Lung (tissue), 12 donors: ENCODE results near the gene NOS3. TPM values are rescaled to one million over a fixed set of nuclear protein-coding genes. Genes with fewer than 3 reads are reported as not detected.

Source experiments
- ATAC-seq: fragments of 200-7000 bp; cut with Tn5 transposase; one replicate; pipeline ENCODE4 v1.9.1; 2020; ENCODE audit warnings: moderate number of reproducible peaks; ENCODE audit not compliant: insufficient read depth, low FRiP score
- DNase-seq, 3 donors: peaks; one replicate each; pipeline ENCODE4 v3.0.0-alpha.2; 2013 to 2017
- H3K27ac ChIP-seq, 2 donors: one replicate each; pipeline ENCODE4 v1.5.1; 2013; ENCODE audit warnings: mild to moderate bottlenecking in 2 of 2, moderate library complexity in 2 of 2, control low read depth in 1 of 2, inconsistent platforms in 1 of 2, low read depth in 1 of 2, low read length in 1 of 2
- H3K27me3 ChIP-seq, 3 donors: one replicate each; pipeline ENCODE4 v1.5.1; 2013; ENCODE audit warnings: low read length in 2 of 3; ENCODE audit not compliant: control insufficient read depth in 3 of 3, insufficient read depth in 3 of 3
- H3K36me3 ChIP-seq, 4 donors: one replicate each; pipeline ENCODE4 v1.5.1; 2013; ENCODE audit warnings: low read length in 4 of 4, mild to moderate bottlenecking in 1 of 4, moderate library complexity in 1 of 4; ENCODE audit not compliant: control insufficient read depth in 4 of 4, insufficient read depth in 4 of 4
- H3K4me1 ChIP-seq, 5 donors: one replicate each; pipeline ENCODE4 v1.5.1; 2013; ENCODE audit warnings: low read length in 5 of 5, mild to moderate bottlenecking in 2 of 5, moderate library complexity in 1 of 5; ENCODE audit not compliant: control insufficient read depth in 5 of 5, insufficient read depth in 5 of 5
- H3K4me3 ChIP-seq: one replicate; pipeline ENCODE4 v1.5.1; 2013; ENCODE audit warnings: mild to moderate bottlenecking, control low read depth, moderate library complexity
- H3K9ac ChIP-seq, 2 donors: one replicate each; pipeline ENCODE4 v1.5.1; 2013; ENCODE audit warnings: low read length in 2 of 2, control low read depth in 1 of 2; ENCODE audit not compliant: insufficient read depth in 1 of 2
- H3K9me3 ChIP-seq, 4 donors: one replicate each; pipeline ENCODE4 v1.5.1; 2013; ENCODE audit warnings: low read length in 3 of 4, mild to moderate bottlenecking in 1 of 4, moderate library complexity in 1 of 4; ENCODE audit not compliant: control insufficient read depth in 4 of 4, insufficient read depth in 3 of 4
- WGBS, 2 donors: extraction: QIAGEN DNeasy Blood & Tissue Kit; methylation state at CpG; one replicate each; pipeline ENCODE4 v1.1.7; 2013; 5-methylcytosine and 5-hydroxymethylcytosine counted together
- polyA plus RNA-seq, 2 donors: library from polyadenylated mRNA; stranded (reverse); fragments of 200-250 nt; gene quantifications; one replicate each; pipeline ENCODE4 v1.2.1, GENCODE V29; 2013
- total RNA-seq, 2 donors: library from RNA; depleted of rRNA in 1 of 2; stranded (reverse); fragments of >200 nt in 1 of 2; gene quantifications; one replicate each; pipeline ENCODE4 v1.2.1, GENCODE V29; 2014 to 2021
- TF ChIP-seq, protein P1 (sequence below): IDR thresholded peaks from 2 replicates; pipeline ENCODE4 v1.5.1; 2012; ENCODE audit warnings: mild to moderate bottlenecking; ENCODE audit errors: control extremely low read depth, extremely low read depth
- donor health status: control.
- donor health status: control.
- donor health status: Bipolar disorder and iron deficiency.
- donor health status: healthy.
- donor health status: DM: yes; HTN: yes; CAD: no.

The NOS3 gene
- total and polyA plus RNA-seq, 4 donors = 9.3 to 31.0 (median 11.9) TPM

DNA sequence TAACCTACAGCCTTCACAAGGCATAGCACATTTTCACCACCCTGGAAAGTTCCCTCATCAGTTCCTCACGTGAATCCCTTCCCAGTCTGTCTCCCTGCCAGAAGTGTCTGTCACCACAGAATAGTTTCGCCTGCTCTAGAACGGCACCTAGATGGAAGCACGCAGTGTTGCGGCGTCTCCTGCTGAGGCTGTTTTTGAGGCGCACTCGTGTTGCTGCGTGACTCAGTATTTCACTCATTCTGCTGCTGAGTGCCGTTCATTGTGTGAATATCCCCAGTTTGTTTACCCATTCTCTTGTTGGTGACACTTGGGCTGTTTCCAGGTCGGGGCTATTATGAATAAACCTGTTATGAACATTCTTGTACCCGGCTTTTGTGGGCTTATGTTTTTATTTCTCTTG is 12.8 kb downstream of the NOS3 start:
- H3K4me3 ChIP-seq = no peak overlapping the region
- H3K27me3 ChIP-seq = no peaks in the 10 kb centered on the region
- peaks cover 0 to 15% (median 4%) of the 10 kb centered on the region in 5 donors for H3K4me1 ChIP-seq
- TF ChIP-seq, protein P1, sequence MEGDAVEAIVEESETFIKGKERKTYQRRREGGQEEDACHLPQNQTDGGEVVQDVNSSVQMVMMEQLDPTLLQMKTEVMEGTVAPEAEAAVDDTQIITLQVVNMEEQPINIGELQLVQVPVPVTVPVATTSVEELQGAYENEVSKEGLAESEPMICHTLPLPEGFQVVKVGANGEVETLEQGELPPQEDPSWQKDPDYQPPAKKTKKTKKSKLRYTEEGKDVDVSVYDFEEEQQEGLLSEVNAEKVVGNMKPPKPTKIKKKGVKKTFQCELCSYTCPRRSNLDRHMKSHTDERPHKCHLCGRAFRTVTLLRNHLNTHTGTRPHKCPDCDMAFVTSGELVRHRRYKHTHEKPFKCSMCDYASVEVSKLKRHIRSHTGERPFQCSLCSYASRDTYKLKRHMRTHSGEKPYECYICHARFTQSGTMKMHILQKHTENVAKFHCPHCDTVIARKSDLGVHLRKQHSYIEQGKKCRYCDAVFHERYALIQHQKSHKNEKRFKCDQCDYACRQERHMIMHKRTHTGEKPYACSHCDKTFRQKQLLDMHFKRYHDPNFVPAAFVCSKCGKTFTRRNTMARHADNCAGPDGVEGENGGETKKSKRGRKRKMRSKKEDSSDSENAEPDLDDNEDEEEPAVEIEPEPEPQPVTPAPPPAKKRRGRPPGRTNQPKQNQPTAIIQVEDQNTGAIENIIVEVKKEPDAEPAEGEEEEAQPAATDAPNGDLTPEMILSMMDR = no peak
- no peak for ATAC-seq
- H3K9me3 ChIP-seq = no peaks in the 10 kb centered on the region
- WGBS, 2 donors = 57 to 84% methylated on average over 12 of the region's 12 CpGs
- peaks cover 0 to 9% (median 0%) of the 10 kb centered on the region in 4 donors for H3K36me3 ChIP-seq
- DNase-seq = peak in 2 of 3 donors; percentile 50 to 74
- H3K27ac ChIP-seq = no peak overlapping the region
- no peak overlapping the region for H3K9ac ChIP-seq

GRCh38 chr7:151005566-151005965 is 14.7 kb downstream of the NOS3 start:
- no peak overlapping the region for H3K9ac ChIP-seq
- no peaks in the 10 kb centered on the region for H3K9me3 ChIP-seq
- peaks cover 0 to 7% (median 0%) of the 10 kb centered on the region in 4 donors for H3K36me3 ChIP-seq
- 77 to 81% methylated on average over 9 of the region's 9 CpGs for WGBS, 2 donors
- H3K4me1 ChIP-seq = peaks cover 0 to 24% (median 15%) of the 10 kb centered on the region in 5 donors
- TF ChIP-seq, protein P1 = no peak
- no peaks in the 10 kb centered on the region for H3K27me3 ChIP-seq
- no peak overlapping the region for H3K4me3 ChIP-seq
- DNase-seq (no peak), ATAC-seq (no peak)
- H3K27ac ChIP-seq = no peak overlapping the region

DNA sequence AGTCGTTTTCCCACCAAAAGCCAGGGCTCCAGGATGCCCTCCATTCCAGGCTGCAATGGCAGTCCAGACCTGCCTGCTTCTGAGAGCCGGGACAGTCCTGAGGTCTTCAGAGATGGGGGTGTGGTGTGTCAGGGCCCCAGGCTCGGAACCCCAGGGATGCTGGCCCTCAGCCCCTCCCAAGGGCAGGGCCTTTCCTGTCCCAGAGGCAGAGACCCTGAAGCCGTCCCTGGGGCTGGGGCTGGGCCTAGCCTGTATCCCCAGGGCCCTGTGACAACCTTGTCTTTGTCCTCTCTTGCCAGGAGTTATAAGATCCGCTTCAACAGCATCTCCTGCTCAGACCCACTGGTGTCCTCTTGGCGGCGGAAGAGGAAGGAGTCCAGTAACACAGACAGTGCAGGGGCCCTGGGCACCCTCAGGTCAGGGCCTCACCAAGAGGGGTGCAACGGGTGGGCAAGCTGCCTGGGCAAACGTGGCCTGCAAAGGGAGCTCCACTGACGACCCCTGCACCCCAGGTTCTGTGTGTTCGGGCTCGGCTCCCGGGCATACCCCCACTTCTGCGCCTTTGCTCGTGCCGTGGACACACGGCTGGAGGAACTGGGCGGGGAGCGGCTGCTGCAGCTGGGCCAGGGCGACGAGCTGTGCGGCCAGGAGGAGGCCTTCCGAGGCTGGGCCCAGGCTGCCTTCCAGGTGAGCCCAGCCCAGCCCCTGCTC is 15.9 kb downstream of the NOS3 start:
- H3K9me3 ChIP-seq = no peaks in the 10 kb centered on the region
- peaks cover 0 to 4% (median 0%) of the 10 kb centered on the region in 4 donors for H3K36me3 ChIP-seq
- no peak overlapping the region for H3K4me3 ChIP-seq
- no peak for ATAC-seq
- no peaks in the 10 kb centered on the region for H3K27me3 ChIP-seq
- DNase-seq = no peak
- peaks cover 0 to 29% (median 19%) of the 10 kb centered on the region in 5 donors for H3K4me1 ChIP-seq
- WGBS, 2 donors = 77 to 92% methylated on average over 23 of the region's 23 CpGs
- no peak overlapping the region for H3K27ac ChIP-seq
- no peak overlapping the region for H3K9ac ChIP-seq
- TF ChIP-seq, protein P1 = no peak

DNA sequence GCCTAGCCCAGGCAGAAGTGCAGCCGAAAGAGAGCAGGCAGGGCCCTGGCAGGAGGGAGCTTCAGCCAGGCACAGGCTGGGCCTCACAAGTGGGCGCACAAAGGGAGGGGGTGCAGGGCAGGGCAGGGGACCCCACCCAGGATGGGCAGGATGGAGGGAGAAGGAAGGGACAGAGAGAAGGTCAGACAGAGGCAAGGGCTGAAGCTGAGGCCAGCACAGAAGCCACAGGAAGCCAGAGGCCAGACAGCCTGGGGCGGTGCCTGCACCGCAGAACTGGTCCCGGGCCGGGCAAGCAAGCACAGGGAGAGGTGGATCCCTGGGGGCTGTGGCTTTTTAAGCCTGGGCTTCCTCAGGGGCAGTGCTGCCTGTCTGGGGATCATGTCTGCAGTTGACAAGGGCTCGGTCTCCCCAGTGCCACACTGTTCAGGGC is 16.7 kb downstream of the NOS3 start:
- TF ChIP-seq, protein P1 = no peak
- ATAC-seq (no peak), DNase-seq (no peak)
- no peak overlapping the region for H3K4me3 ChIP-seq
- WGBS, 2 donors = 51 to 72% methylated on average over 6 to 7 of the region's 7 CpGs
- H3K9ac ChIP-seq = no peak overlapping the region
- H3K27me3 ChIP-seq = no peaks in the 10 kb centered on the region
- peaks cover 0 to 3% (median 0%) of the 10 kb centered on the region in 4 donors for H3K36me3 ChIP-seq
- H3K9me3 ChIP-seq = no peaks in the 10 kb centered on the region
- peaks cover 0 to 30% (median 19%) of the 10 kb centered on the region in 5 donors for H3K4me1 ChIP-seq
- peak overlapping the region in 1 of 2 donors; percentile 74 for H3K27ac ChIP-seq
